Measurements from ENCODE around the gene BRSK2.

BRSK2 gene

DNA sequence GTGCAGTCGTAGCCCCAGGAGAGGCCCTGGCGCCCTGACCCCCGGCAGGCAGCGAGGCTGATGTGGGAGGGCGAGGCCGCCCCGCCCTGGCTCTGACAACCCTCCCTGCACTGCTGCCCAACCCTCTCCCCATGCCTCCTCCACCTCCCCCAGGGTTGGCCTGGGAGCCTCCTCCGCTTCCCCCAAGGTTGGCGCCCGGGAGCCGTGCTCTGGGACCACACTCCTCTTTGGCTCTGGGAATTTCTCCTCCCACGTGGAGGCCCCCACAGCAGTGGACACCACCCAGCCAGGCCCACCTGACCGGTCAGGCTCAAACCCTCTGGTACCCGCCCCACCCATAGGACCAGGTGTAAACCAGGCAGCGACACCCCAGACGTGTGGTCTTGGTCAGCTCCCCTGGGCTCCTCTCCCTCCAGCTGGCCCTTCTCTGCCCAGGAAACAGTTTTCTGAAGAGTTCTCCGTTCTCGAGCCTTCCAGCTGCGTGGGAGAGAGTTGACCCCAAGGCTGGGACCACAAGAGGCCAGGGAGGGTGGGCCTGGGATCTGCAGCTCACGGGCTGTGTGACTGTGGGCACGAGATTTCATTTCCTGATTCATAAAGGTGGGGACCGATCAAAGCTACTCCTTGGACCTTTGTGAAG lies 39.5 kb upstream of the BRSK2 start:
- DNase-seq (ENCODE audit: low read depth) = no peak
- H3K4me3 ChIP-seq (ENCODE audit: control insufficient read depth, low read depth, low read length) = no peak overlapping the region
- TF ChIP-seq, protein P1, sequence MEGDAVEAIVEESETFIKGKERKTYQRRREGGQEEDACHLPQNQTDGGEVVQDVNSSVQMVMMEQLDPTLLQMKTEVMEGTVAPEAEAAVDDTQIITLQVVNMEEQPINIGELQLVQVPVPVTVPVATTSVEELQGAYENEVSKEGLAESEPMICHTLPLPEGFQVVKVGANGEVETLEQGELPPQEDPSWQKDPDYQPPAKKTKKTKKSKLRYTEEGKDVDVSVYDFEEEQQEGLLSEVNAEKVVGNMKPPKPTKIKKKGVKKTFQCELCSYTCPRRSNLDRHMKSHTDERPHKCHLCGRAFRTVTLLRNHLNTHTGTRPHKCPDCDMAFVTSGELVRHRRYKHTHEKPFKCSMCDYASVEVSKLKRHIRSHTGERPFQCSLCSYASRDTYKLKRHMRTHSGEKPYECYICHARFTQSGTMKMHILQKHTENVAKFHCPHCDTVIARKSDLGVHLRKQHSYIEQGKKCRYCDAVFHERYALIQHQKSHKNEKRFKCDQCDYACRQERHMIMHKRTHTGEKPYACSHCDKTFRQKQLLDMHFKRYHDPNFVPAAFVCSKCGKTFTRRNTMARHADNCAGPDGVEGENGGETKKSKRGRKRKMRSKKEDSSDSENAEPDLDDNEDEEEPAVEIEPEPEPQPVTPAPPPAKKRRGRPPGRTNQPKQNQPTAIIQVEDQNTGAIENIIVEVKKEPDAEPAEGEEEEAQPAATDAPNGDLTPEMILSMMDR (IDR thresholded peaks at IDR 0.05; ENCODE audit: control insufficient read depth, insufficient read depth, low read depth, low read length, missing control alignments) = no peak

DNA sequence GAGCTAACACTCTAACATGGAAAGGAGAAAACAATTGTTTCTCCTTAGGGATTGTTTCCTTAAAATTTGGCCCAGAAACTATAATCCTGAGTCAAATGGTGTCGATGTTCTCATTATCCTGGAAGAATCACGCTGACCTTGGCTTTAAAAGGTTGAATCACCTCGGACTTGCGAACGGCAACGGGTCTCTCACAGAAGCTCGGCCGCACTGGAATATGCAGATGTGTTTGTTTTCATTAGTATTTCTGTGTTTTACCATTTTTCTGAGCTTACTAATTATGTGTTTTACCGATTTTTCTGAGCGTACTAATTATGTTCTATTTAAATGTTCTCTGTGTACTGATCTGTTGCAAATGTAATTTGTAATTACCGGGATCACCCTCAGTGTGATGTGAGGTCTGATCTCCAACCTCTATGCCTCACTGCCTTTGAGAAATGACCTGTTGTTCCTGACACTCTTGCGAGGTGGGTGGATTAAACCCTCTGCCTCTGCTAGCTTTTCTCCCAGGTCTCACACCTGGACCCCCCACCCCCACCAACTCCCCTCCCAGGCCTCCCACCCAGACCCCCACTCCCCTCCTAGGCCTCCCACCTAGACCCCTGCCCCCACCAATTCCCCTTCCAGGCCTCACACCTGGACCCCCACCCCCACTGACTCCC lies 38.3 kb upstream of the BRSK2 start:
- TF ChIP-seq, protein P1 (IDR thresholded peaks at IDR 0.05; ENCODE audit: control insufficient read depth, insufficient read depth, low read depth, low read length, missing control alignments) = no peak
- DNase-seq (ENCODE audit: low read depth) = no peak
- no peak overlapping the region for H3K4me3 ChIP-seq (ENCODE audit: control insufficient read depth, low read depth, low read length)

DNA sequence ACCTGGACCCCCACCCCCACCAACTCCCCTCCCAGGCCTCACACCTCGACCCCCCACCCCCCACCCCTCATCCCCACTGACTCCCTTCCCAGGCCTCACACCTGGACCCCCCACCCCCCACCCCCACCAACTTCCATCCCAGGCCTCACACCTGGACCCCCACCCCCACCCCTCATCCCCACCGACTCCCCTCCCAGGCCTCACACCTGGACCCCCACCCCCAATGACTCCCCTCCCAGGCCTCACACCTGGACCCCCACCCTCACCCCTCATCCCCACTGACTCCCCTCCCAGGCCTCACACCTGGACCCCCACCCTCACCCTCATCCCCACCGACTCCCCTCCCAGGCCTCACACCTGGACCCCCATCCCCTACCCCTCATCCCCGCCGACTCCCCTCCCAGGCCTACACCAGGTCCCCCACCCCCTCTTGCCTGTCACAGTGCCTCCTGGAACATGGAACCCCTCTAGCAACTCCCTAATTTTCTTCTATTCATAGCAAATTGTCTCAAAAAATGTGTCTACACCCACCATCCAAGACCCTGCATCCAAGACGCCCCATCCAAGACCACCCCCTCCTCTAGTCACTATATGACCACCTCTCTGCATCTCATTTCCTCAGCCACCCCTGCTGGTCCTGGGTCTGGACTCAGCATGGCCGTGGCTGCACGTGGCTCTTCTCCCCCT lies 36.9 kb upstream of the BRSK2 start:
- DNase-seq (ENCODE audit: low read depth) = no peak
- no peak overlapping the region for H3K4me3 ChIP-seq (ENCODE audit: control insufficient read depth, low read depth, low read length)
- TF ChIP-seq, protein P1 (IDR thresholded peaks at IDR 0.05; ENCODE audit: control insufficient read depth, insufficient read depth, low read depth, low read length, missing control alignments) = no peak

DNA sequence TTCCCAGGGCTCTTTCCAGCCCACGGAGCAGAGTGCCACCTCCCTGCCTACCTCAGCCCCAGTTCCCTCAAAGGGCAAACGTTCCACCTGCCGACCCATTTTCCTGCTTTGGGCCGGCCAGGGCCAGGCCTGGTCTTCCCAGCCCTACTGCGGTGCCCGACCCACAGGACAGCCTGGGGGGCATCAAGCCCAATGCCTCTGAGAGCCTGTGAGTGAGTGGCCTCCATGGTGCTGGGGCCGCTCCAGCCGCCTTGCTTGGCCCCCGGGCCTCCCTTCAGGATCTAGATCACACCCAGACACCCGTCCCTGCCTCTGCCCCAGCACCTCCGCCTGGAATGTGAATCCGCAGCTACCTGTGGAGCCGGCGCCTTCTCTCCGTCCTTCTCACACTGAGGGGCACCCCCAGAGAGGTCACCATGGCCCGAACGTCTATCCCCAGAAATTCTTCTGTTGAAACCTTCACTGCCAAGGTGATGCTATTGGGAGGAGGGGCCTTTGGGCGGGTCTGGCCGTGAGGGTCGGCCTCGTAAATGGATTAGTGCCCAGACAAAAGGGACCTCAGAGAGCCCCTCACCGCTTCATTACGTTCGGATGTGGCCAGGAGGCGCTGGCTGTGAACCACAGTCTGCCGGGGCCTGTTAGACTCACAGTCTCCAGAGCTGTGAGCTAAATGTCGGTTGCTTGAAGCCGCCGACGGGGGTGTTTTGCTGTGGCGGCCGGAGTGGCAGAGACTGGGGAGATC lies 36.2 kb upstream of the BRSK2 start:
- TF ChIP-seq, protein P1 (IDR thresholded peaks at IDR 0.05; ENCODE audit: control insufficient read depth, insufficient read depth, low read depth, low read length, missing control alignments) = no peak
- no peak overlapping the region for H3K4me3 ChIP-seq (ENCODE audit: control insufficient read depth, low read depth, low read length)
- no peak for DNase-seq (ENCODE audit: low read depth)

DNA sequence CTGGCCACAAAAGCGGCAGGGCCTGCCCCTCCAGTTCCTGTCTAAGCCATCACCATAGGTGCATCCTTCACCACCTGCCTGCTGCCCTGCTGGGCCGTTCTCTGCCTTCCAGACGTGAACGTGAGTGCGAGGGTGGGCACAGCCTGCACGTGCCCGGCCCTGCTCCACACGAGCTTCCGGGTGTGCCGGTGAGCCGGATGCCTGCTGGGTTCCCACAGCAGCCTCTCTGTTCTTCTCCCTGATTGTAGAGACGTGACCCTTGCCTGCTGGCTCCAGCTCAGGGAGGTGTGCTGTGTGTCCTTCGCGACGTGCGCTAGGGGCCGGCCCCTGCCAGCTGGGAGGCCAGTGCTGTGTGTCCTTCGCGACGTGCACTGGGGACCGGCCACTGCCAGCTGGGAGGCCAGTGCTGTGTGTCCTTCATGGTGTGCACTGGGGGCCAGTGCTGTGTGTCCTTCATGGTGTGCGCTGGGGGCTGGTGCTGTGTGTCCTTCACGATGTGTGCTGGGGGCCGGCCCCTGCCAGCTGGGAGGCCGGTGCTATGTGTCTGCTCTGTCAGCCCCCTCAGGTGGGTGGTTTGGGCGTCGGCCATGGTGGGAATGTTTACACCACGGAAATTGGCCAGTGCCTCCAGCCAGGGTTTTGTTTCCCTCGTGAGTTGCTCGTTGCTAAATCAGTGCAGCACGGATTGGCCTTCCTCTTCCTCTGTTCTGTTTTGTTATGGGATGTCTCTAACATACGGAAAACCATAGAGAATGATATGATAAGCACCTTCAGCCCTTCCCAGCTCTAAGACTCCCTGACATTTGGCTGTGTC lies 35.4 kb upstream of the BRSK2 start:
- TF ChIP-seq, protein P1 (IDR thresholded peaks at IDR 0.05; ENCODE audit: control insufficient read depth, insufficient read depth, low read depth, low read length, missing control alignments) = no peak
- no peak for DNase-seq (ENCODE audit: low read depth)
- H3K4me3 ChIP-seq (ENCODE audit: control insufficient read depth, low read depth, low read length) = no peak overlapping the region

DNA sequence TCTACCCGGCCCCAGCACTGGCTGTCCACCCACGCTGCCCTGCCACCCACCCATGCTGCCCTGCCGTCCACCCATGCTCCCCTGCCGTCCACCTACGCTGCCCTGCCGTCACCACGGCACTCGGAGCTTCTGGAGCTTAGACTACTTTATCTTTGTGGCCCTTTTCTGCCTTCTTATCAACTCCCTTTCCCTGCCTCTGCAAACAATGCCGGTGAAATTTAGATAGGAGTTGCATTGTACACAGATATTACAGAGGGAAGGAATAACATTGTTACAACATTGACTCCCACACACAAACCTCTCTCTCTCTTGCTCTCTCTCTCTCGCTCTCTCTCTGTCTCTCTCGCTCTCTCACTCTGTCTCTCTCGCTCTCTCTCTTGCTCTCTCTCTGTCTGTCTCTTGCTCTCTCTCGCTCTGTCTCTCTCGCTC lies 33.7 kb upstream of the BRSK2 start:
- TF ChIP-seq, protein P1 (IDR thresholded peaks at IDR 0.05; ENCODE audit: control insufficient read depth, insufficient read depth, low read depth, low read length, missing control alignments) = no peak
- no peak overlapping the region for H3K4me3 ChIP-seq (ENCODE audit: control insufficient read depth, low read depth, low read length)
- DNase-seq (ENCODE audit: low read depth) = no peak
